ENCODE measurements around the gene ZCCHC10. TPM values are rescaled to one million over a fixed set of nuclear protein-coding genes. Genes with fewer than 3 reads are reported as not detected.

Gene ZCCHC10
- 28.4 to 34.8 TPM (median 31.0 TPM) in 5 replicates for total RNA-seq (2022; extraction: Qiagen RNA extraction; ENCODE audit: low read depth)

DNA sequence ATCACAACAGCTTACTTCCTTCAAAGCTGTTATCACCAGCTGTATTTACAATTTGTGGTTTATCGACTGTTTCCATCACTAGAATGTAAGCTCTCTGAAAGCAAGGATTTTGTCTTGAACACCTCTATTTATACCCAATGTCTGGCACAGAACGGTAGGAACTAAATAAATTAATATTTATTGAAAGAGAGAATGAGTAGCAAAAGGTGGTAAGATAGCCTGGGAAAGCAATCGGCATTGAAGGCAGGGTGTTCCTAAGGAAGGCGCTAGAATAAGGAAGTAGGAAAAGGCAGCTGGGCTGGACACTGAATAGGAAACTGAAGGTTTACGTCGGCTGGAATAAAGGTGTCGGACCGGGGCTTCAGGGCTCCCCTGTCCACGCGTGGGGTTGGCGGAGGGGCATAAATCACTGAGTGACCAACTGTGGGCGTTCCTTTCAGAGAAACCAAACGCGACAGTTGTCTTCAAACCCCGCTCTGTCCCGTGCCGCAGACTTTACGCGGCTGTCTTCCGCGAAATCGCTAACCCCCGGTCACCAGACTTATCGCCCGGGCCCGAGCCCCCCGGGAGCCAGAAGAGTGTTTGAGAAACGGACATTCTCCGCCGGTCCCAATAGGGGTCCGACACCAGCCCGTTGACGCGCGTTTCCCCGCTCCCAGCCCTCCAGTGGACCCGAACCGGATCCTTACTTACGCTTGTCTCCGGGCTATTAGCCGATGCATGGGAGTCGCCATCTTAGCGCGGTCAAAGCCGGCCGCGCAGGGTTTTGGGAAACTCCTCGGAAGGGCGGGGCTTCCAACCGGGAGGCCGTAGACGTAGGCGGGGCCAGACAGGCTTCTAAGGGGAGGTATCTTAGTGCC is at the start of gene ZCCHC10:
Gene ZCCHC10 (minus strand): TSS at position 746 of the 860 bp plus-strand sequence. CDS start 12 bp downstream, at position 734.

DNA sequence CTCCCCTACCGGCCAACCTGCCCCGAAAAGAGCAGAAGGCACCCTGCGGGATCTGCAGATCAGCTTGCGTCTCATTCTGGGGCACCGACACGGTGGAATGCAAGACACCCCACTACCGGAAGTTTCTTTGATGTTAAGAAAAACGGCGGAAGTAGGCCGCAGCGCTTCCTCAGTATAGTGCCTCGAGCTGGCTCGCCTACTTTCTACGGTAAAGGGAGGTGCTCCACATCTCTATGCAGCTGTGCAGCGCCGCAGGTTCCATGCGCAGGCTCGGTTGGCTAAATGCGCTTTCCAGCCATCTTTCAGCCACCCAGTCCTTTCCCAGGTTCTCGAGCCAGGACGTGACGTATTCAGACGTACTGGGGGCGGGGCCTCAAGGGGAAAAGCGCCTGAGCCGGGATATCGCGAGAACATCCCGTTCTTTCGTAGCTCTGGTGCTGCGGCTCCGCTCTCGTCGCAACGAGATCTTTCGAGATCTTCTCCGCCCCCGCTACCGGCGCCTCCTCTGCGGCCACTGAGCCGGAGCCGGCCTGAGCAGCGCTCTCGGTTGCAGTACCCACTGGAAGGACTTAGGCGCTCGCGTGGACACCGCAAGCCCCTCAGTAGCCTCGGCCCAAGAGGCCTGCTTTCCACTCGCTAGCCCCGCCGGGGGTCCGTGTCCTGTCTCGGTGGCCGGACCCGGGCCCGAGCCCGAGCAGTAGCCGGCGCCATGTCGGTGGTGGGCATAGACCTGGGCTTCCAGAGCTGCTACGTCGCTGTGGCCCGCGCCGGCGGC is 25.4 kb upstream of the ZCCHC10 start, which contains the start of gene HSPA4:
Gene HSPA4 (plus strand): TSS at position 472 of the 775 bp plus-strand sequence. CDS start 238 bp downstream, at position 710.

DNA sequence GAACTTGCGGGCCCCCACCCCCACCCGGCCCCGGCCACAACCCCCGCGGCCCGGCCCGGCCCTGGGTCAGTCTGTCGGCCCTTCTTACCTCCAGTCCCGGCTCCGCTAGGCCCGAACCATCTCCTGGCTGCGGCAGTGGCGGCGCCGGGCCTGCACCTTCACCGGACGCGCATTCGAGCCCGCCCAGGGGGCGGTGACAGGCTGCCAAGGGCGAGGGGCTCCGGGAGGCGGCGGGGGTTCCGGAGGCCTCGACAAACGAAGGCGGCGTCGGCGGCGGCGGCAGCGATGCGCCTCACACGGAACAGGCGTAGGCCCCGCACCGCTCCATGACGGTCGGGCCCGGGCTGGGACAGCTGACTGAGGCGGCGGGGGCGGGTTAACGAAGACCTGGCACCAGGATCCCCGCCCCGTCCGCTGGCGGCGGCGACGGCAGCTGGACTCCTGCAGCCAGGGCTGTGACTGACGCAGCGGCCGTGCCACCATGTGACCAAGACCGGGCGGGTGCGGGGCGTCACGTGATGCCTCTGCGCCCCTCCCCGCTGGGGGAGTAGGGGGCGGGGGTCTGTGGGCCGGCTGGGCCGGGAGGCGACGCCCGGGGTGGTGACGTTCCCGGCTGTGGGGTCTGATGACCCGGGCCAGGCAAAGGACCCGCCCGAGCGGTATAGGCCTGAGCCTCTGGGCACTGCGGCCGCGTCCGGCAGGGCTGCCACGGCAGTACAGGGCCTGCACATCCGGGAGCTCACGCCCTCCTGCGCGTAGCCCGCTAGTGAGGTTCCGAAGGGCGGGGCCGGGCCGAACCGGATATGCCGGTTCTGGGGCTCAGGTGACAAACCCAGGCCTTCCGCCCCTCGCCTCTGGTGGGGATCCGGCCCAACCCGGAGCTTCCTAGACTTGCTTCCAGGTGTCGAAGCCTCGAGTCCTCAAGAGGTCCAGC is 62.9 kb downstream of the ZCCHC10 start, which contains the start of gene AFF4:
Gene AFF4 (minus strand): TSS at position 464 of the 934 bp plus-strand sequence. CDS start 26,445 bp downstream, outside the sequence.

Other genes starting within 250 kb of the ZCCHC10 start
- 14.6 to 21.8 TPM (median 19.6 TPM) in 5 replicates for gene SEPTIN8, start 249.3 kb downstream of the ZCCHC10 start, total RNA-seq (2022; extraction: Qiagen RNA extraction; ENCODE audit: low read depth)
- 0.07 to 0.16 TPM (median 0.11 TPM) in 5 replicates for gene SOWAHA, start 213.2 kb downstream of the ZCCHC10 start, total RNA-seq (2022; extraction: Qiagen RNA extraction; ENCODE audit: low read depth)
- 7.8 to 10.7 TPM (median 9.6 TPM) in 5 replicates for gene SHROOM1, start 195.9 kb downstream of the ZCCHC10 start, total RNA-seq (2022; extraction: Qiagen RNA extraction; ENCODE audit: low read depth)
- gene GDF9, start 160.1 kb downstream of the ZCCHC10 start, total RNA-seq (2022; extraction: Qiagen RNA extraction; ENCODE audit: low read depth): 0.14 to 0.37 TPM (median 0.23 TPM) in 5 replicates
- 448 to 596 TPM (median 521 TPM) in 5 replicates for gene UQCRQ, start 159.9 kb downstream of the ZCCHC10 start, total RNA-seq (2022; extraction: Qiagen RNA extraction; ENCODE audit: low read depth)
- 0.68 to 1.2 TPM (median 0.86 TPM) in 5 replicates for gene LEAP2, start 152.9 kb downstream of the ZCCHC10 start, total RNA-seq (2022; extraction: Qiagen RNA extraction; ENCODE audit: low read depth)
- 17.4 to 31.0 TPM (median 27.5 TPM) in 5 replicates for gene AFF4, start 62.9 kb downstream of the ZCCHC10 start, total RNA-seq (2022; extraction: Qiagen RNA extraction; ENCODE audit: low read depth)
- gene HSPA4, start 25.5 kb upstream of the ZCCHC10 start, total RNA-seq (2022; extraction: Qiagen RNA extraction; ENCODE audit: low read depth): 140 to 202 TPM (median 194 TPM) in 5 replicates